GM10847 (cell line): ENCODE data around the gene FARP1.

Source experiments
- POLR2A ChIP-seq: IDR thresholded peaks from 2 replicates; pipeline ENCODE4 v1.6.1; 2011; ENCODE audit not compliant: insufficient read length; ENCODE audit errors: extremely low read depth

FARP1 gene

GRCh38 chr13:98338310-98338709 lies 195.4 kb downstream of the FARP1 start:
- no peak for TF ChIP-seq POLR2A

- TF ChIP-seq POLR2A = no peak
Observed at GRCh38 chr13:98339684-98340425, 197.0 kb downstream of the FARP1 start.

- no peak for TF ChIP-seq POLR2A
Observed at GRCh38 chr13:98342953-98343352, 200.1 kb downstream of the FARP1 start.

GRCh38 chr13:98343461-98343860 lies 200.6 kb downstream of the FARP1 start:
- TF ChIP-seq POLR2A = no peak

- TF ChIP-seq POLR2A = no peak
Observed at GRCh38 chr13:98344392-98344791, 201.5 kb downstream of the FARP1 start.

- no peak for TF ChIP-seq POLR2A
Observed at GRCh38 chr13:98345107-98345935, 202.4 kb downstream of the FARP1 start.

GRCh38 chr13:98346904-98347636 lies 204.2 kb downstream of the FARP1 start:
- TF ChIP-seq POLR2A = no peak

GRCh38 chr13:98347756-98348155 lies 204.9 kb downstream of the FARP1 start:
- TF ChIP-seq POLR2A = no peak

- no peak for TF ChIP-seq POLR2A
Observed at GRCh38 chr13:98348466-98349200, 205.7 kb downstream of the FARP1 start.

GRCh38 chr13:98349731-98350305 lies 206.9 kb downstream of the FARP1 start:
- no peak for TF ChIP-seq POLR2A

GRCh38 chr13:98350746-98351330 lies 207.9 kb downstream of the FARP1 start:
- no peak for TF ChIP-seq POLR2A

- TF ChIP-seq POLR2A = no peak
Observed at GRCh38 chr13:98351636-98352035, 208.7 kb downstream of the FARP1 start.

- no peak for TF ChIP-seq POLR2A
Observed at GRCh38 chr13:98352226-98352625, 209.3 kb downstream of the FARP1 start.

- TF ChIP-seq POLR2A = no peak
Observed at GRCh38 chr13:98353750-98354149, 210.9 kb downstream of the FARP1 start.
